Fibroblast of peridontal ligament (primary cell): Measurements from ENCODE around the gene ATP1A4.

Experiments used
- DNase-seq: peaks from one replicate; pipeline ENCODE4 v3.0.0-alpha.2; 2010; ENCODE audit errors: extremely low read depth

ATP1A4 gene

DNA sequence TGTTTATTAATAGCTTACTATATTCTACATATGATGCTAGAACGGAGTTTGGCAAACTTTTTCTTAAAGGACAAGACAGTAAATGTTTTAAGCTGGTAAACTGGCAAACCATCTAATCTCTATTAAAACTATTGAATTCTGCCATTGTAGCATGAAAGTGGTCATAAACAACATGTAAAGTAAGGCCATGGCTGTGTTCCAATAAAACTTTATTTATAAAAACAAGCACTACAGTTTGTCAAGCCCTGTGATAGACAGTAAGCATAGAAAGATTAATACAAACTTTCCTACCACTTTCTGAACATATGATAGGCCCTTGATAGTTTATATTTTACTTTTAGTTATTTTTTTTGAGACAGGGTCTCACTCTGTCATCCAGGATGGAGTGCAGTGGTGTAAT lies 76.2 kb downstream of the ATP1A4 start:
- DNase-seq, result no peak

DNA sequence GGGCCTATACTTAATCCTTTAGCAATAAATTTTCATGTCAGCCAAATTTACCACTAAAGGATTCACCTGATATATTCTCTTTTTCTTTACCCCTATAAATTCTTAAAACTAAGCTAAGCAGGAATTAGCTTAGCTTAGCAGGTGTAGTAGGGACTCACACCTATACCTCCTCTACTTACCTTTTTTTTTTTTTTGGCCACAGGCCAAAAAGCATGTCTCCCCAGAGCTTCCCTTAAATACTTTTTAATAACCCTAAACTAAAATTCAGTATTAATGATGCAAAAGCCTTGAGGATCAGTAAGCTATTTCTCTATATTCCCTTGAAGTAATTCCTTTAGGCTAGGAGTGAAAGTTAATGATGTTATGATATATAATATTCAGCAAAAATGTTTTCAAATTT lies 77.0 kb downstream of the ATP1A4 start:
- DNase-seq, result no peak

DNA sequence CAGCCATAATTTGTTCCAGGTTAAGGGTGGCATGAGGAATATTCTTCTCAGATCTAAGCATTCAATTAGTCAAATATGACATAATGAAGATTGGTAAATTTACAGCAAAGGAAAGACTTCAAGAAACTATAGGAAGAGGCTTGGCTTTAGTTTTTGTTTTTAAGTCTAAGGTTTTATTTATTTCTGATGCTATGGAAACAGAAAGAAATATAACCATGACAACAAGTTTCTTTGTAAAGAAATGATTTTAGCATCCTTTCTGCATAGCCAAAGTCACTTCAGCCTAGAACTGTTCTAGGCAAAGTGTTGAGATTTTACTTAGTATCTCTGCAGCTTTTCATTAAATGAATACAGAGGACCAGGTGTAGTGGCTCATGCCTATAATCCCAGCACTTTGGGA lies 81.5 kb downstream of the ATP1A4 start:
- no peak for DNase-seq
